ENCODE measurements around the gene IQCH. TPM values are rescaled to one million over a fixed set of nuclear protein-coding genes. Genes with fewer than 3 reads are reported as not detected.

Gene IQCH
- total and polyA plus RNA-seq, 9 of the 15 experiments (the other 6 are each of a cell fraction or from before 2014, with no cell fraction given): 1.8 to 3.9 (median 2.7) TPM

DNA sequence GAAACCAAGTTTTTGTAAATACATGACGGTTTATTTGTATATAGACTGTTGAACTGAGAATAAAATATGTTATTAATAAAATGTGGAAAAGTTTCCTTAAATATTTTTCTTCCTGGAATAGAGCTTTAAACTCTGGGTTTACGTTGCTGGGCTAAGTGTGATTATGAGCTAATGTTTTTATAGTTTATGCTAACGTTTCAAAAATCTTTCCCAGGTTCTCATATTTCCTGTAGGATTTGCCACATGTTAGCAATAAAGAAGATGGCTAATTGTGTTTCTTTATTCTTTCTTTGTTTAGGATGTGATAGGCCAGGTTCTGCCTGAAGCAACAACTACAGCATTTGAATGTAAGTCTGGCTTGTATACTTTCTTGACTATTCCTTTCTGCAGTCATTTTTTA, 295.1 kb downstream of the IQCH start:
- FAIRE-seq: no peak
- peaks cover 40% of the 10 kb centered on the region for H3K36me3 ChIP-seq (ENCODE audit: control insufficient read depth, insufficient read depth, low read length)
- no peaks in the 10 kb centered on the region for H4K20me1 ChIP-seq (replicated peaks; ENCODE audit: control insufficient read depth, insufficient read depth, low read length)
- BruUV-seq (replicated peaks): no TSS peak
- CTCF ChIA-PET (ENCODE audit: low intra/inter-chr PET ratio): no interaction called here
- no peak overlapping the region for H3K4me3 ChIP-seq
- TF ChIP-seq RBM22 (IDR thresholded peaks at IDR 0.05; ENCODE audit: low read depth, low read length, poor library complexity, severe bottlenecking): no peak
- TF ChIP-seq C11orf30 (IDR thresholded peaks at IDR 0.05; ENCODE audit: low read depth): 0 out of 2 replicates have a peak, but pooled peaks have one; percentile 6
- TF ChIP-seq JUNB (CRISPR knock-in tag; conservative IDR thresholded peaks at IDR 0.05): no peak
- peak; percentile 44; the same call in 1 of the 2 replicates for TF ChIP-seq ZNF316 (IDR thresholded peaks at IDR 0.05)
- H3K4me1 ChIP-seq (replicated peaks in 1 of 2; ENCODE audit: control insufficient read depth in 2 of 2, insufficient read depth in 2 of 2, low read length in 2 of 2): peaks cover 7 to 32% of the 10 kb centered on the region in 2 experiments; a peak in 4 of 5 replicates
- H3K9me1 ChIP-seq (ENCODE audit: control insufficient read depth, insufficient read depth, low read length): no peaks in the 10 kb centered on the region
- H3K79me2 ChIP-seq (ENCODE audit: control insufficient read depth, insufficient read depth, low read length): no peaks in the 10 kb centered on the region
- intact Hi-C loops (cut with micrococcal nuclease) (no loop called here), in situ Hi-C loops (cut with MboI) (no loop called here)
- H3K27me3 ChIP-seq (ENCODE audit: control insufficient read depth in 2 of 2, insufficient read depth in 2 of 2, low read length in 2 of 2): no peaks in the 10 kb centered on the region
- H3K9me3 ChIP-seq (replicated peaks; ENCODE audit: control insufficient read depth, insufficient read depth, low read depth, low read length): no peaks in the 10 kb centered on the region
- POLR2A ChIA-PET: interaction anchor here (0.8 to 3.5 kb wide), 2 partner anchors 11 to 28 kb away, joined by 3 to 13 read pairs; no protein-coding TSS in a partner anchor
- peak overlapping the region in 1 of 2 experiments; percentile 37; a peak in 1 of 4 replicates for H3K9ac ChIP-seq (ENCODE audit: insufficient read depth in 1 of 2, low read depth in 2 of 2, low read length in 2 of 2)
- DNase-seq (ENCODE audit: extremely low read depth in 1 of 4, low spot score in 3 of 4): no peak
- ATAC-seq: no peak
- peak overlapping the region; percentile 72; the same call in 2 of the 3 replicates for H3K27ac ChIP-seq (ENCODE audit: extremely low read depth, low read depth, low read length)
- 44% methylated on average over 3 of the region's 3 CpGs for WGBS (ENCODE audit: insufficient coverage, low coverage, missing lambda C conversion rate)
- no peak overlapping the region for H3K4me2 ChIP-seq (ENCODE audit: insufficient read depth, low read length)
- no peak overlapping the region for H2AFZ ChIP-seq (ENCODE audit: low read depth, low read length)

DNA sequence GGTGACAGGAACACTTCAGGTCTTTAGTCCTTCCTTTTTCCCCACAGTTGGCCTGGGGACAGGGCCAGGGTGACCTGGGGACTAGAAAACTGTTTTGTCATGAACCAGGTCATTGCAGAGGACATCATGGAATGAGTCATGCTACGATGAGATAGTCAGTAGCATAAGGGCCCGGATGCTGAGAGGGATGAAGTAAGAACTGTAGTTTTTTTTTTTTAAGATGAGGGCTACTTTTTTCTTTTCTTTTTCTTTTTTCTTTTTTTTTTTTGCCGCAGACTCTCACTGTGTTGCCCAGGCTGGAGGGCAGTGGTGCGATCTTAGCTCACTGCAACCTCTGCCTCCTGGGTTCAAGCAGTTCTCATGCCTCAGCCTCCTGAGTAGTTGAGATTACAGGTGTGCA, 295.9 kb downstream of the IQCH start:
- 0% methylated on average over 1 of the region's 4 CpGs for WGBS (ENCODE audit: insufficient coverage, low coverage, missing lambda C conversion rate)
- intact Hi-C loops (cut with micrococcal nuclease) (no loop called here), in situ Hi-C loops (cut with MboI) (no loop called here)
- FAIRE-seq: peak; percentile 87
- POLR2A ChIA-PET: interaction anchor here (3.5 kb wide), 1 partner anchor 10 kb away, joined by 13 read pairs; no protein-coding TSS in a partner anchor
- Histone ChIP-seq H3K79me2 (ENCODE audit: control insufficient read depth, insufficient read depth, low read length) (no peaks in the 10 kb centered on the region), H2AFZ (ENCODE audit: low read depth, low read length) (no peak overlapping the region), H3K36me3 (ENCODE audit: control insufficient read depth, insufficient read depth, low read length) (peaks cover 41% of the 10 kb centered on the region), H3K9me3 (replicated peaks; ENCODE audit: control insufficient read depth, insufficient read depth, low read depth, low read length) (no peaks in the 10 kb centered on the region), H3K9me1 (ENCODE audit: control insufficient read depth, insufficient read depth, low read length) (no peaks in the 10 kb centered on the region), H3K4me3 (no peak overlapping the region), H4K20me1 (replicated peaks; ENCODE audit: control insufficient read depth, insufficient read depth, low read length) (no peaks in the 10 kb centered on the region), H3K27ac (ENCODE audit: extremely low read depth, low read depth, low read length) (peak overlapping the region; percentile 72), H3K27me3 (ENCODE audit: control insufficient read depth in 2 of 2, insufficient read depth in 2 of 2, low read length in 2 of 2) (no peaks in the 10 kb centered on the region), H3K9ac (ENCODE audit: insufficient read depth in 1 of 2, low read depth in 2 of 2, low read length in 2 of 2) (peak overlapping the region in 1 of 2 experiments; percentile 37; a peak in 2 of 4 replicates), H3K4me2 (ENCODE audit: insufficient read depth, low read length) (peak overlapping the region; percentile 34; the same call in 1 of the 2 replicates), H3K4me1 (replicated peaks in 1 of 2; ENCODE audit: control insufficient read depth in 2 of 2, insufficient read depth in 2 of 2, low read length in 2 of 2) (peaks cover 7 to 27% of the 10 kb centered on the region in 2 experiments; a peak in 4 of 5 replicates)
- no TSS peak for BruUV-seq (replicated peaks)
- peak; percentile 72 to 86 (median 76) for DNase-seq (ENCODE audit: extremely low read depth in 1 of 4, low spot score in 3 of 4)
- peak; percentile 95 for ATAC-seq
- CTCF ChIA-PET (ENCODE audit: low intra/inter-chr PET ratio): interaction anchor here (0.6 kb wide), 1 partner anchor 29 kb away, joined by 4 read pairs; no protein-coding TSS in a partner anchor
- TF ChIP-seq MTA1 (IDR thresholded peaks at IDR 0.05; ENCODE audit: borderline replicate concordance) (0 out of 2 replicates have a peak, but pooled peaks have one; percentile 33), ATF7 (IDR thresholded peaks at IDR 0.05) (peak; percentile 88), SMARCE1 (IDR thresholded peaks at IDR 0.05) (peak; percentile 84), TRIM24 (IDR thresholded peaks at IDR 0.05) (peak; percentile 59 to 73), ZNF395 (CRISPR knock-in tag; IDR thresholded peaks at IDR 0.05) (peak; percentile 61; the same call in 1 of the 2 replicates), ZNF316 (IDR thresholded peaks at IDR 0.05) (peak; percentile 82), SMARCA4 (IDR thresholded peaks at IDR 0.05) (peak; percentile 83), CXXC5 (CRISPR knock-in tag; IDR thresholded peaks at IDR 0.05) (peak; percentile 45; the same call in 1 of the 2 replicates), JUN (IDR thresholded peaks at IDR 0.05; ENCODE audit: borderline replicate concordance, low read depth, low read length) (peak; percentile 94), JUN (CRISPR knock-in tag; IDR thresholded peaks at IDR 0.05; ENCODE audit: borderline replicate concordance) (no peak), SMAD4 (CRISPR knock-in tag; conservative IDR thresholded peaks at IDR 0.05) (peak; percentile 55; the same call in 1 of the 2 replicates), THRA (IDR thresholded peaks at IDR 0.05) (peak; percentile 89)

Data from K562 (cell line).